Right cardiac atrium (tissue), 5 donors: ENCODE data around the gene NTHL1. TPM values are rescaled to one million over a fixed set of nuclear protein-coding genes. Genes with fewer than 3 reads are reported as not detected.

Source experiments
- ATAC-seq, 2 donors: fragments of 200-7000 bp; cut with Tn5 transposase; one replicate each; pipeline versions ENCODE4 v1.8.0 to v1.9.1; 2020; ENCODE audit warnings: moderate library complexity in 2 of 2, mild to moderate bottlenecking in 1 of 2
- DNase-seq, 3 donors: peaks; one replicate each; pipeline ENCODE4 v3.0.0-alpha.2; 2020
- H3K27ac ChIP-seq: one replicate; pipeline ENCODE4 v1.5.1; 2013; ENCODE audit warnings: mild to moderate bottlenecking, low read length, control low read depth, moderate library complexity
- H3K27me3 ChIP-seq: one replicate; pipeline ENCODE4 v1.6.1; 2013; ENCODE audit not compliant: control insufficient read depth, insufficient read depth
- H3K4me1 ChIP-seq: one replicate; pipeline ENCODE4 v1.6.1; 2013; ENCODE audit warnings: low read length; ENCODE audit not compliant: control insufficient read depth, insufficient read depth
- H3K4me3 ChIP-seq: one replicate; pipeline ENCODE4 v1.5.1; 2013; ENCODE audit warnings: low read length, control low read depth
- H3K9me3 ChIP-seq: one replicate; pipeline ENCODE4 v1.6.1; 2013; ENCODE audit warnings: low read length; ENCODE audit not compliant: control insufficient read depth
- WGBS: extraction: QIAGEN DNeasy Blood & Tissue Kit; methylation state at CpG from one replicate; pipeline ENCODE4 v1.1.7; 2013; 5-methylcytosine and 5-hydroxymethylcytosine counted together
- intact Hi-C, 4 donors: fragments of 100-400 bp; cut with DNase I; formaldehyde crosslinking; loops; one replicate each; pipeline versions ENCODE4 v1.11.0 to v1.14.0; 2022 to 2023
- polyA plus RNA-seq: library from polyadenylated mRNA; stranded (reverse); fragments of 200-250 nt; gene quantifications from one replicate; pipeline ENCODE4 v1.2.3, GENCODE V29; 2013
- total RNA-seq, 4 donors: library from RNA; stranded (reverse); fragmentation: NEBNext Ultra II Directional; extraction: Animal tissue kit (Norgen Biotek cat#: 25700); gene quantifications; one replicate each; pipeline ENCODE4 v1.2.1, GENCODE V29; 2021
- donor health status: healthy with polysubstance abuse.
- donor health status: DM: no; HTN: yes; CAD: no.
- donor health status: DM: no; HTN: no; CAD: no.
- donor health status: DM: no; HTN: yes; CAD: no; lungs with severe emphysema.
- donor health status: DM: yes; HTN: yes; CAD: no.

Gene NTHL1
- total and polyA plus RNA-seq, 5 donors, result 4.3 to 21.3 (median 13.4) TPM

DNA sequence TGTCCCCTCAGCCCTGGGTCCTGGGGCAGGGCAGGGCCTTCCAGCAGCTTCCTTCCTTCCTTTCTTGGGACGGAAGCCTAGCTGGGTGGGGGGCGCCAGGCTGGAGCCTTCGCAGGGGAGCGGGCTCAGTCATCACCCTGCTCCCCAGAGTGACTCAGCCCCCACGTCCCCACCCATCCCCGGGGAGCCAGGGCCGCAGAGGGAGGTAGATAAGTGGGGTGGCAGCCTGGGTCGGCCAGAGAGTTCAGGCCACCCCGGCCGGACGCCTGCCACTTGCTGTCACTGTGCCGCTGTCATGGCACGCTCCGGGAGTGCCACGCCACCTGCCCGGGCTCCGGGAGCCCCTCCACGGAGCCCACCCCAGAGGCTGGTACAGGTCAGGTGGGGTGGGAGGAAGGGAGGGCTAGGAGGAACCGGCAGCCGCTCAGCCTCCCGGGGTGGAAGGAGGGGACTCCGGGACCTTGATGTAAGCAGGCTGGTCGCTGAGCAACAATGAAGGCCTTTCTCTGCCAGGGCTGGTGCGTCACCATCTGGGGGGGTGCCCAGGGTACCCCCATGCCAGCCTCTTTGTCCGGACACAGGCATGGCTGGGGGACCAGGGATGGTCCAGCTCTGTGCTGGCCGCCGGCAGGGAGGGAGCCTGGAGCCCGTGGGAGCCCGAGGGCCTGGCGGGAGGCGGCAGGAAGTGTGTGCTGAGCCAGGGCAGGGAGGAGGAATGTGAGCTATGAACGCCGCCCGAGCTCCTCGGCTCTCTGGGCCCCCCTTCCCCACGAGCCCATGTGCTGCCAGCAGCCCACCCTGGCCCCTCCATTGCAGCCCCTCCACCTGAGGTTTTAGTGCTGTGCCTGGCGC is 14.4 kb downstream of the NTHL1 start:
- no peaks in the 10 kb centered on the region for H3K9me3 ChIP-seq
- intact Hi-C loops, result no loop called here
- DNase-seq, result peak; percentile 85 to 89 (median 88)
- WGBS, result 20% methylated on average over 37 of the region's 37 CpGs
- peaks cover 2% of the 10 kb centered on the region for H3K4me1 ChIP-seq
- H3K27ac ChIP-seq, result peak overlapping the region; percentile 85
- no peaks in the 10 kb centered on the region for H3K27me3 ChIP-seq
- peak; percentile 53 to 68 for ATAC-seq
- peak overlapping the region; percentile 51 for H3K4me3 ChIP-seq

DNA sequence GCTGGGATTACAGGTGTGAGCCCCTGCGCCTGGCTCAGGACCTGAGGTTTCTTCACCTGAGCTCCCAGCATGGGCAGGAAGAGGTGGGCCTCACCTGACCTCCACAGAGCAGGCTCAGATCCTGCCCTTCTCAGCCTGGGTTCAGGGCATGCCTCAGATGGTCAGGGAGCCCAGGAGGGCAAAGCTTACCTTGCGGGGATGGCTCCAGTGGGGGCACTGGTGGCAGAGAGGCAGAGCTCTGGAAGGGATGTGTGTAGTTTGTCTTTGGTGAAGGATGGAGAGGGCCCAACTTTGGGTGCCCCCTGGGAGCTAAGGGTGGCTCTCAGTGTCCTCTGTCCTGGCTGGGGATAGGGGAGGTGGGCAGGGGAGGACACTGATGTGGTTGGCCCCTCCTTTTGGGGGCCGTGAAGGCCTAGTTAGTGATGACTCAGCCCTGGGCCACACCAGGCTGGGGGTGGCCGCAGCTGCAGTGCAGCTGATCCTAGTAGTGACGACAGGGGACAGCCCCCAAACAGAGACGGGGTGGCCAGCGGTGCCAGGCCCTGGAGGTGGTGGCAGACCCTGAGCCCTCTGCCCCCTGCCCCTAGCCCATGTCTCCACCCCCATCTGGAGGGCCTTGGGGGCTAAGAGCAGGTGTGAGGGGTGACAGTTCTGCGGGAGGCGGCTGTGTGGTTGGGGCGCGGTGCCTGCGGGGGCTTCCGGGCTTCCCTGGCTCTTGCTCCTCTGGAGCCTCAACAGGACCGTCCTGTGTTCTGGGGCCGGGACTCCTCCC is 15.2 kb downstream of the NTHL1 start:
- WGBS, result 47% methylated on average over 15 of the region's 15 CpGs
- no peaks in the 10 kb centered on the region for H3K9me3 ChIP-seq
- peak; percentile 3 to 42 for ATAC-seq
- H3K4me3 ChIP-seq, result no peak overlapping the region
- H3K27me3 ChIP-seq, result no peaks in the 10 kb centered on the region
- H3K4me1 ChIP-seq, result peaks cover 2% of the 10 kb centered on the region
- peak in 2 of 3 donors; percentile 69 to 78 for DNase-seq
- intact Hi-C loops, result no loop called here
- peak overlapping the region; percentile 85 for H3K27ac ChIP-seq

DNA sequence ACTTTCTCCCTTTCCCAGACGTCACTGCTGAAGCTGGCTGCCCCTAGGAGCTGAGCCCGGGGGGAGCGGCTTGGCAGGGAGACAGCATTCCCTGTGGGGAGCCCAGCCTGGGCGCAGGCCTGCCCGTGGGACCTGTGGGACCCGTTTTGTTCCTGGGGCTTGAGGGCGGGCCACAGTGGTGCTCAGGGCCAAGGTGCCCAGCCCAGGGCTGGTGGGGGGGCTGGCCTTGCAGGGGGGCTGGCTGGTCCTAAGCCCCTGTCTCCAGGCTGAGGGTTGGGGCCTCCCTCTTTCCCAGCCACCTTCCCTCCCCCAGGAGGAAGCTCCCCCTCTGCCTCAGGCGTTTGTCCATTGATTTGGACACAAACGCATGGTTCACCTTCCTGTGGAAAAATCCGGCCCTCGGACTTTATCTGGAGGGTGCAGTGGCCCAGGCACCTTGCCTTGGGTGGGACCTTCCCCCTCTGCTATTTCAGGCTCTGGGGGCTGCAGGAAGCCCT is 16.5 kb downstream of the NTHL1 start:
- Histone ChIP-seq H3K4me3 (no peak overlapping the region), H3K4me1 (peaks cover 2% of the 10 kb centered on the region), H3K27ac (peak overlapping the region; percentile 55), H3K9me3 (no peaks in the 10 kb centered on the region), H3K27me3 (no peaks in the 10 kb centered on the region)
- 61% methylated on average over 11 of the region's 11 CpGs for whole genome bisulfite sequencing
- DNase-seq, result peak; percentile 81 to 87 (median 86)
- peak; percentile 34 to 58 for ATAC-seq
- intact Hi-C loops, result no loop called here

DNA sequence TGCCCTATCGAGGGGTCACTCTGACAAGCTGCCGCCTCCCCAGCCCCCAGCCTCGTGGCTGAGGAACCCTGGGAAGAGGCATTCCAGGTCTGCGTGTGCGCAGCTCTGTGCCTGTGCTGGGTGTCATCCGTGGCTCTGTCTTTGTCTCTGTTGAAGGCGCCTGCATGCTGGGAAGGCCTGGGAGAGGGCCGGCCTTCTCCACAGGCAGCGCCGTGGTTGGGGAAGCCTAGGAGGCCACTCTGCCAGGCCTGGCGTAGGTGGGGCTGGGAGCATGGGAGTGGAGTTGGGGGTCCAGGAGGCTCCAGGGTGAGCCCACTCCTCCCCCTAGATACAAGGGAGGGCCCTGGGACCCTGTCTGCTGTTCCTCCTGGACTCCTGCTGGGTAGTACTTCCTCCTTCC is 17.6 kb downstream of the NTHL1 start:
- ATAC-seq (no peak), DNase-seq (no peak)
- H3K4me1 ChIP-seq, result peaks cover 2% of the 10 kb centered on the region
- H3K27me3 ChIP-seq, result no peaks in the 10 kb centered on the region
- intact Hi-C loops, result no loop called here
- WGBS, result 74% methylated on average over 11 of the region's 11 CpGs
- peak overlapping the region; percentile 94 for H3K4me3 ChIP-seq
- H3K9me3 ChIP-seq, result no peaks in the 10 kb centered on the region
- peak overlapping the region; percentile 40 for H3K27ac ChIP-seq

DNA sequence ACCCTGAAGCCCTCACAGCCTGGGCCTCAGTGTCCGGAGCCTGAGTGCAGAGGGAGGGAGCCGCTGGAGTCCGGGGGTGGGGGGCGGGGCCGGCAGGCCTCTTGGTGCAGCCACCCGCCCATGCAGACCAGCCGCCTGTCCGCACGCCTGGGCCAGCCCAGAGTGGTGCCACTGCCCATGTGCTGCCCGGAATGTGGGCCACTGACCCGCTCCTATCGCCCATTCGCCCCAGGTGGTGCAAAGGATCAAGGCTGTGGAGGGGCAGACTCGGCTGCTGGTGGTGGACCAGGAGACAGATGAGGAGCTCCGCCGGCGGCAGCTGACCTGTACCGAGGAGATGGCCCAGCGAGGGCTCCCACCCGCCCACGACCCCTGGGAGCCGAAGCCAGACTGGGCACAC is 18.3 kb downstream of the NTHL1 start:
- intact Hi-C loops, result loop anchor here in 1 of 4 donors (10.0 kb wide), 1 partner anchor 115 kb away; the partner anchor contains the start of gene RAB26
- H3K27ac ChIP-seq, result no peak overlapping the region
- peaks cover 2% of the 10 kb centered on the region for H3K4me1 ChIP-seq
- DNase-seq (peak in 1 of 3 donors; percentile 74), ATAC-seq (no peak)
- peak overlapping the region; percentile 94 for H3K4me3 ChIP-seq
- no peaks in the 10 kb centered on the region for H3K27me3 ChIP-seq
- 64% methylated on average over 22 of the region's 22 CpGs for WGBS
- H3K9me3 ChIP-seq, result no peaks in the 10 kb centered on the region

DNA sequence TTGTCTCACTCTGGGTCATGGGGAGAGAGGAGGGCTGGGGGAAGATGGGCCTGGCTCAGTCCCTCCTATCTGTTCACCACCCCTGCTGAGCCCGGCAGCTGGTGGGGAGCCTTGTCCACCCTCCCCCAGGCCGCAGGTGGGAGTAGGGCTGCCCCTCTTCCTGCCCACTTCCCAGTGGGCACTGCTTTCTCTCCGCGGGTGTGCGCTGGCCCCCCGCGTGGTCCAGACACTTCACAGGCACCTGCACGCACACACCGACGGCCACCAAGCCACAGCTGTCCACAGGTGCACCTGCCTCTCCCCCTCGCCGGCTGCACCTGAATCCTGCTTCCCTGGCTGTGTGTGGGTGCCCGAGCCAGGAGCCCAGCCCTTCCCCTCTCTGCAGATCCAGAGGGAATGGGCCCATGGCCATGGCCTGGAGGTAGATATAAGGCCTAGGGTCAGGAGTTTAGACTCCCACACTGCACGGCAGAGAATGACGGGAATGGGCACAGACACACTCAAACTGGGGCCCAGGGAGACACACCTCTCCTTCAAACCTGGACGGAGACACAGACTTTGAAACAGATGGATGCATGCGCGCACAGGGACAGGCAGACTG is 18.9 kb downstream of the NTHL1 start:
- Histone ChIP-seq H3K4me3 (peak overlapping the region; percentile 94), H3K4me1 (peaks cover 2% of the 10 kb centered on the region), H3K27ac (no peak overlapping the region), H3K27me3 (no peaks in the 10 kb centered on the region), H3K9me3 (no peaks in the 10 kb centered on the region)
- ATAC-seq (no peak), DNase-seq (peak in 1 of 3 donors; percentile 44)
- WGBS, result 73% methylated on average over 18 of the region's 18 CpGs
- intact Hi-C loops, result loop anchor here in 1 of 4 donors (10.0 kb wide), 1 partner anchor 116 kb away; the partner anchor contains the start of gene RAB26

DNA sequence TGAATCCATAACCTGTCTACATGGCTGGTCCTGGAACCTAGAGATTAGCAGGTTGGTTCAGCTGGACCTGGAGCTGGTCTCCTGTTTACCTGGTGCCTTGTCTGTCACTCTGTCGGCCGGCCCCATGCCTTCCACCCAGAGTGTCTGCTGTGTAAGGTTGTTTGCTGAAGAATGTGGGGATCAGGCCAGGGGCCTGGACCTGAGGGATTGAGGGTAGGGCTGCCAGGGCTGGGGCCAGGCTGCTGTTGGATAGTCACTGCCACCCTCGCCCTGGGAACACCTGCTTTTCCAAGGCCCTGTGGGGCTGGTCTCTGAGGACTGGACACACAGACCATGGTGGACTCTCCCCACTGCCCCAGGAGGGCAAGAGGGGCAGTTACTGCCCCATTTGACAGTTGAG is 19.5 kb downstream of the NTHL1 start:
- Histone ChIP-seq H3K27ac (peak overlapping the region; percentile 5), H3K4me3 (peak overlapping the region; percentile 94), H3K27me3 (no peaks in the 10 kb centered on the region), H3K9me3 (no peaks in the 10 kb centered on the region), H3K4me1 (peaks cover 2% of the 10 kb centered on the region)
- 67% methylated on average over 3 of the region's 3 CpGs for WGBS
- intact Hi-C loops, result loop anchor here in 1 of 4 donors (10.0 kb wide), 1 partner anchor 117 kb away; the partner anchor contains the start of gene RAB26
- no peak for ATAC-seq
- DNase-seq, result no peak

DNA sequence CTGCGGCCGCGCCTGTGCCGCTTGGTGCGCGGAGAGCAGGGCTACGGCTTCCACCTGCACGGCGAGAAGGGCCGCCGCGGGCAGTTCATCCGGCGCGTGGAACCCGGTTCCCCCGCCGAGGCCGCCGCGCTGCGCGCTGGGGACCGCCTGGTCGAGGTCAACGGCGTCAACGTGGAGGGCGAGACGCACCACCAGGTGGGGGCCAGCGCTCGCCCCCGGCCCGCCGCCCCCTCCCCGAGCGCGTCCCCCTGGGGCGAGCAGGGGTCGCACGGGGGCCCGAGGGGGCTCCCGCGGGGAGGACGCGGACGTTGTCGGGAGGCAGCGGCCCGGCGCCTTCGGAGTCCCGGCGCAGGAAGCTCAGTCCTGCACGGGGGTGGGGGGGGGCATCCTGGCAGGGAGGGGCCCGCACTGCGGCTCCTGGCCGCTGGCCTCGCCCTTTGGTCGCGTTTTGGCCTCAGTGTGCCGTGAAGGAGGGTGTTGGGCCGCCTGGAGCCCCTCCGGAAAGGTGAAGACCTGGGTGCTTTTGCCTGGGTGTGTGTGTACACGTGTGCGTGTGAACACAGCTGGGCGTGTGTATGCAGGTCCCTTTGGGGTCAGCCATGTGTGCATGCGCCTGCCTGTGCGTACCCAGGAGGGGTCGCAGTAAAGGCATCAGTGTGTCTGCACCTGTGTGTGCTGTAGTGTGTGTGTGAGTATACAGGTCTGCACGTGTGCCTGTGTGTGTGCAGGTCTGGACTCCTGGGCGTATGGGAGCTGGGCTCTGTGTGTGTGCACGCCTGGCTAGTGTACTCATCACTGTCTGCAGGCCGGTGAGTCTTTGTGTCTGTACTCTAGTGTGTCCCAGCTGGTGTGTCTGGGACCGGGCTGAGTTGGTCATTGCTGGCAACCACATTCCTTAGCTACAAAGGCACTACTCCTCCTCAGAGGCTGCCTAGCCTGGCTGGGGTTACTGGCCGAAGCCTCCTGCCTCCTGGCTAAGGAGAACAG is 20.3 kb downstream of the NTHL1 start:
- Histone ChIP-seq H3K27me3 (no peaks in the 10 kb centered on the region), H3K27ac (peak overlapping the region; percentile 59), H3K4me3 (peak overlapping the region; percentile 94), H3K4me1 (peaks cover 7% of the 10 kb centered on the region), H3K9me3 (no peaks in the 10 kb centered on the region)
- intact Hi-C loops, result loop anchor here in 1 of 4 donors (10.0 kb wide), 1 partner anchor 117 kb away; the partner anchor contains the start of gene RAB26
- no peak for ATAC-seq
- peak in 2 of 3 donors; percentile 68 to 81 for DNase-seq
- WGBS, result 6% methylated on average over 76 of the region's 76 CpGs

DNA sequence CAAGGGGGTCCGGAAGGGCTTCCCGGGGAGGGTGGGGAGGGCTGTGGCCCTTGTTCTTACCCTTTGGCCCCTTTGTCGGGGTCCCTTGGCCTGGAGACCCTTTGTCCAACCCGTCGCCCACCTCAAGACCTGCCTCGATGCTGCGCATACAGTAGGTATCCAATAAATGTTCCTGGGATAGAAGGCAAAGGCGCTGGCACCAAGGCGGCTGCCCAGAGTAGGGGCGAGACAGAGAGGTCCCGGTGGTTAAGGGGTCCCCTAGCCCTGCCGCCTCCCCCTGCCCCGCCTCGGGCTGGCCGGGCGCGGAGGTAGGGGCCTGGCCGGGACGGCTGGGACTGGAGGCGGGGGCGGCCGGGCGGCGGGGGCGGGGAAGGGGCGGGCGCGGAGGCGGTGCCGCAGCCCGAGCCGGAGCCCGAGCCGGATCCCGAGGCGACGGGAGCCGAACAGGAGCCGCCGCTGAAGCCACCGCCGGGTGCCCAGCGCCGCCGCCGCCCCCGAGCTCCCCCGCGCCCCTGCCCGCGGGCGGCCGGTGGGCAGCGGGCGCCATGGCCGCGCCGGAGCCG is 21.1 kb downstream of the NTHL1 start, which contains the start of gene NHERF2:
Gene NHERF2, plus strand, starts transcription at position 442 of the 563 bp plus-strand sequence. Its CDS starts 104 bp downstream, at position 546.
- Histone ChIP-seq H3K27ac (peak within 1 kb of the TSS; percentile 64), H3K9me3 (no peaks in the 10 kb centered on the region), H3K4me3 (peak within 1 kb of the TSS; percentile 94), H3K27me3 (no peaks in the 10 kb centered on the region), H3K4me1 (peaks cover 5% of the 10 kb centered on the region)
- DNase-seq (peak in 2 of 3 donors; percentile 80 to 83), ATAC-seq (peak; percentile 2 to 10)
- WGBS, result 8% methylated on average over 59 of the region's 59 CpGs
- intact Hi-C loops, result loop anchor here in 1 of 4 donors (10.0 kb wide), 1 partner anchor 118 kb away; the partner anchor contains the start of gene RAB26
